ENCODE data around the gene ZBTB44.

Gene ZBTB44

GRCh38 chr11:130183878-130184610 lies 130.7 kb downstream of the ZBTB44 start:
- H3K4me1 ChIP-seq (ENCODE audit: control insufficient read depth, insufficient read depth, low read length): peaks cover 38% of the 10 kb centered on the region
- H3K4me3 ChIP-seq (ENCODE audit: low read length): no peak overlapping the region
- H3K9ac ChIP-seq (ENCODE audit: low read length): no peak overlapping the region
- H3K27me3 ChIP-seq (ENCODE audit: control insufficient read depth, insufficient read depth, low read length): no peaks in the 10 kb centered on the region
- no peaks in the 10 kb centered on the region for H3K36me3 ChIP-seq (ENCODE audit: control insufficient read depth, insufficient read depth, low read length)
- no peaks in the 10 kb centered on the region for H3K9me3 ChIP-seq (ENCODE audit: control insufficient read depth, low read length)

- Histone ChIP-seq H3K27me3 (ENCODE audit: control insufficient read depth, insufficient read depth, low read length) (no peaks in the 10 kb centered on the region), H3K4me1 (ENCODE audit: control insufficient read depth, insufficient read depth, low read length) (peaks cover 52% of the 10 kb centered on the region), H3K9me3 (ENCODE audit: control insufficient read depth, low read length) (no peaks in the 10 kb centered on the region), H3K4me3 (ENCODE audit: low read length) (no peak overlapping the region), H3K36me3 (ENCODE audit: control insufficient read depth, insufficient read depth, low read length) (no peaks in the 10 kb centered on the region), H3K9ac (ENCODE audit: low read length) (no peak overlapping the region)
Observed at GRCh38 chr11:130181295-130182272, 133.1 kb downstream of the ZBTB44 start.

- H3K36me3 ChIP-seq (ENCODE audit: control insufficient read depth, insufficient read depth, low read length): no peaks in the 10 kb centered on the region
- H3K9ac ChIP-seq (ENCODE audit: low read length): no peak overlapping the region
- no peak overlapping the region for H3K4me3 ChIP-seq (ENCODE audit: low read length)
- H3K27me3 ChIP-seq (ENCODE audit: control insufficient read depth, insufficient read depth, low read length): no peaks in the 10 kb centered on the region
- no peaks in the 10 kb centered on the region for H3K9me3 ChIP-seq (ENCODE audit: control insufficient read depth, low read length)
- peaks cover 52% of the 10 kb centered on the region for H3K4me1 ChIP-seq (ENCODE audit: control insufficient read depth, insufficient read depth, low read length)
Observed at GRCh38 chr11:130180896-130181294, 133.8 kb downstream of the ZBTB44 start.

GRCh38 chr11:130180491-130180890 lies 134.2 kb downstream of the ZBTB44 start:
- Histone ChIP-seq H3K9ac (ENCODE audit: low read length) (no peak overlapping the region), H3K9me3 (ENCODE audit: control insufficient read depth, low read length) (no peaks in the 10 kb centered on the region), H3K36me3 (ENCODE audit: control insufficient read depth, insufficient read depth, low read length) (no peaks in the 10 kb centered on the region), H3K27me3 (ENCODE audit: control insufficient read depth, insufficient read depth, low read length) (no peaks in the 10 kb centered on the region), H3K4me3 (ENCODE audit: low read length) (no peak overlapping the region), H3K4me1 (ENCODE audit: control insufficient read depth, insufficient read depth, low read length) (peaks cover 52% of the 10 kb centered on the region)

GRCh38 chr11:130179396-130180306 lies 135.1 kb downstream of the ZBTB44 start:
- Histone ChIP-seq H3K27me3 (ENCODE audit: control insufficient read depth, insufficient read depth, low read length) (no peaks in the 10 kb centered on the region), H3K4me3 (ENCODE audit: low read length) (no peak overlapping the region), H3K9me3 (ENCODE audit: control insufficient read depth, low read length) (no peaks in the 10 kb centered on the region), H3K36me3 (ENCODE audit: control insufficient read depth, insufficient read depth, low read length) (no peaks in the 10 kb centered on the region), H3K4me1 (ENCODE audit: control insufficient read depth, insufficient read depth, low read length) (peaks cover 52% of the 10 kb centered on the region), H3K9ac (ENCODE audit: low read length) (no peak overlapping the region)

- H3K27me3 ChIP-seq (ENCODE audit: control insufficient read depth, insufficient read depth, low read length): no peaks in the 10 kb centered on the region
- no peak overlapping the region for H3K4me3 ChIP-seq (ENCODE audit: low read length)
- peaks cover 52% of the 10 kb centered on the region for H3K4me1 ChIP-seq (ENCODE audit: control insufficient read depth, insufficient read depth, low read length)
- peak overlapping the region; percentile 28 for H3K9ac ChIP-seq (ENCODE audit: low read length)
- H3K36me3 ChIP-seq (ENCODE audit: control insufficient read depth, insufficient read depth, low read length): no peaks in the 10 kb centered on the region
- no peaks in the 10 kb centered on the region for H3K9me3 ChIP-seq (ENCODE audit: control insufficient read depth, low read length)
Observed at GRCh38 chr11:130178441-130179339, 136.0 kb downstream of the ZBTB44 start.

- Histone ChIP-seq H3K4me1 (ENCODE audit: control insufficient read depth, insufficient read depth, low read length) (peaks cover 52% of the 10 kb centered on the region), H3K9ac (ENCODE audit: low read length) (no peak overlapping the region)
Observed at GRCh38 chr11:130177782-130178181, 136.9 kb downstream of the ZBTB44 start.

More at GRCh38 chr11:130177782-130178181, 136.9 kb downstream of the ZBTB44 start:
- Histone ChIP-seq H3K36me3 (ENCODE audit: control insufficient read depth, insufficient read depth, low read length) (no peaks in the 10 kb centered on the region), H3K4me3 (ENCODE audit: low read length) (no peak overlapping the region), H3K9me3 (ENCODE audit: control insufficient read depth, low read length) (no peaks in the 10 kb centered on the region), H3K27me3 (ENCODE audit: control insufficient read depth, insufficient read depth, low read length) (no peaks in the 10 kb centered on the region)

Measured in mucosa of stomach (tissue), 1 donor.